ENCODE results near the gene EPB41L4B.

The EPB41L4B gene

GRCh38 chr9:109192732-109193361 is 128.0 kb downstream of the EPB41L4B start:
- DNase-seq, result no peak

- no peak for DNase-seq
These were observed 129.1 kb downstream of the EPB41L4B start for GRCh38 chr9:109191746-109192145.

- DNase-seq, result peak; percentile 19
These were observed 130.7 kb downstream of the EPB41L4B start for GRCh38 chr9:109190151-109190550.

- DNase-seq, result no peak
These were observed 133.9 kb downstream of the EPB41L4B start for GRCh38 chr9:109186857-109187520.

GRCh38 chr9:109182940-109183798 is 137.7 kb downstream of the EPB41L4B start:
- peak; percentile 15 for DNase-seq

GRCh38 chr9:109182550-109182939 is 138.3 kb downstream of the EPB41L4B start:
- DNase-seq, result no peak

- DNase-seq, result no peak
These were observed 139.6 kb downstream of the EPB41L4B start for GRCh38 chr9:109181284-109181683.

- no peak for DNase-seq
These were observed 140.9 kb downstream of the EPB41L4B start for GRCh38 chr9:109179801-109180523.

- no peak for DNase-seq
These were observed 143.9 kb downstream of the EPB41L4B start for GRCh38 chr9:109176963-109177362.

GRCh38 chr9:109176386-109176785 is 144.5 kb downstream of the EPB41L4B start:
- no peak for DNase-seq

GRCh38 chr9:109172935-109173334 is 147.9 kb downstream of the EPB41L4B start:
- DNase-seq, result no peak

- peak; percentile 34 for DNase-seq
These were observed 148.9 kb downstream of the EPB41L4B start for GRCh38 chr9:109171926-109172325.

- no peak for DNase-seq
These were observed 152.7 kb downstream of the EPB41L4B start for GRCh38 chr9:109168170-109168569.

GRCh38 chr9:109167716-109168115 is 153.1 kb downstream of the EPB41L4B start:
- DNase-seq, result no peak

- no peak for DNase-seq
These were observed 153.9 kb downstream of the EPB41L4B start, which contains the start of gene FRRS1L for GRCh38 chr9:109166771-109167601. FRRS1L (minus strand) TSS chr9:109167249; CDS start chr9:109167138, 111 bp downstream.

- DNase-seq, result no peak
These were observed 154.6 kb downstream of the EPB41L4B start for GRCh38 chr9:109166171-109166770.

GRCh38 chr9:109164042-109164441 is 156.8 kb downstream of the EPB41L4B start:
- DNase-seq, result no peak

GRCh38 chr9:109163194-109163593 is 157.7 kb downstream of the EPB41L4B start:
- no peak for DNase-seq

GRCh38 chr9:109162677-109163076 is 158.2 kb downstream of the EPB41L4B start:
- no peak for DNase-seq

GRCh38 chr9:109161471-109161870 is 159.4 kb downstream of the EPB41L4B start:
- DNase-seq, result no peak

GRCh38 chr9:109159583-109159982 is 161.3 kb downstream of the EPB41L4B start:
- no peak for DNase-seq

- DNase-seq, result no peak
These were observed 162.2 kb downstream of the EPB41L4B start for GRCh38 chr9:109158651-109159050.

All from HCEC 1CT (cell line).